ENCODE results near the gene RPTOR. TPM values are rescaled to one million over a fixed set of nuclear protein-coding genes. Genes with fewer than 3 reads are reported as not detected.

The RPTOR gene
- total and polyA plus RNA-seq, 3 experiments from 2014 or later: 7.9 to 69.4 (median 63.9) TPM

DNA sequence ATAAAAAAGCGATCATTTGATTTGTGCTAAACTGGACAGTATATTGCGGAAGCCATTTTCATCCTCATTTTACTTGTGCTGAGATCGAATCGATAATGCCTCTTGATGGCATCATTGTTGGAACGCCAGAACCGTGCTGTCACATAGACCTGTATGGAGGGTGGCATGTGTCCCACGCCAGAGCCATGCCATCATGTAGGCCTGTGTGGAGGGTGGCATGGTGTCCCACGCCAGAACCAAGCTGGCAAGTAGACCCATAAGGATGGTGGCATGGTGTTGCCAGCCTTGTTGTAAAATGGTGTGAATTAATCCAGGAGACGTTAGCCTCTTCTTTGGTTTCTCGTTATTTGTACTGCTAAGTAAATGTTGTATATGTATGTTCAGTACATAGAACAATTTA is 224.3 kb downstream of the RPTOR start:
- Histone ChIP-seq H3K4me3 (ENCODE audit: low read length) (no peak overlapping the region), H3K9me3 (ENCODE audit: low read length) (no peaks in the 10 kb centered on the region), H3K4me1 (ENCODE audit: insufficient read depth, low read length) (peaks cover 36% of the 10 kb centered on the region), H3K27me3 (ENCODE audit: insufficient read depth, low read length, poor library complexity, severe bottlenecking) (no peaks in the 10 kb centered on the region), H3K36me3 (ENCODE audit: insufficient read depth, low read length) (no peaks in the 10 kb centered on the region), H3K27ac (ENCODE audit: low read depth, low read length) (no peak overlapping the region)
- H3K27ac Mint-ChIP-seq: no peak overlapping the region
- H3K9me3 Mint-ChIP-seq: no peaks in the 10 kb centered on the region
- H3K4me3 Mint-ChIP-seq: no peak overlapping the region
- ChIA-PET POLR2A (no interaction called here), CTCF (no interaction called here)
- H3K36me3 Mint-ChIP-seq: peaks cover 5 to 27% (median 12%) of the 10 kb centered on the region in 3 donors
- DNase-seq: no peak
- H3K4me1 Mint-ChIP-seq: peaks cover 36 to 49% (median 36%) of the 10 kb centered on the region in 3 donors
- peaks cover 0 to 2% of the 10 kb centered on the region in 2 donors for H3K27me3 Mint-ChIP-seq

DNA sequence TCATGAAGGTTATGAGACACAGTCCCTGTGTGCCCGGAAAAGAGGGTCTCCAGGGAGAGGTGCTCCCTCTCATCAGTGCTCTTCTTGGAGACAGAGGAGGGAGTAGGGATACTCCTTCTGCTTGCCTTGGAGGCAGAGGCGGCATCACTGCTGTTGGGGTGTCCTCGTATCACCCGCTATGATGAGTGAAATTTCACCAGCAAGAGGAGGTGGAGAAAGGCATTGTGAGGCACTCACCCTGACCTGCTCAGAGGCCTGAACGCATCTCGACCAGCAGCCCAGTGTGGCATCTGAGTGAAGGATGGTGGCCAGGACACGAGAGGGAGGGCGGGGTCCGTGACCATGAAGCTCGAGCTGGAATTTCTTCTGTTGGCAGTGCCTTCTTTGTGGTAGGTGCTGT is 224.9 kb downstream of the RPTOR start:
- Histone ChIP-seq H3K4me1 (ENCODE audit: insufficient read depth, low read length) (peaks cover 42% of the 10 kb centered on the region), H3K9me3 (ENCODE audit: low read length) (no peaks in the 10 kb centered on the region), H3K27ac (ENCODE audit: low read depth, low read length) (no peak overlapping the region), H3K36me3 (ENCODE audit: insufficient read depth, low read length) (no peaks in the 10 kb centered on the region), H3K27me3 (ENCODE audit: insufficient read depth, low read length, poor library complexity, severe bottlenecking) (no peaks in the 10 kb centered on the region), H3K4me3 (ENCODE audit: low read length) (no peak overlapping the region)
- Mint-ChIP-seq H3K4me1 (peaks cover 36 to 55% (median 41%) of the 10 kb centered on the region in 3 donors), H3K36me3 (peaks cover 5 to 32% (median 12%) of the 10 kb centered on the region in 3 donors), H3K27me3 (peaks cover 0 to 2% of the 10 kb centered on the region in 2 donors), H3K9me3 (no peaks in the 10 kb centered on the region), H3K4me3 (no peak overlapping the region), H3K27ac (no peak overlapping the region)
- ChIA-PET CTCF (no interaction called here), POLR2A (no interaction called here)
- no peak for DNase-seq

DNA sequence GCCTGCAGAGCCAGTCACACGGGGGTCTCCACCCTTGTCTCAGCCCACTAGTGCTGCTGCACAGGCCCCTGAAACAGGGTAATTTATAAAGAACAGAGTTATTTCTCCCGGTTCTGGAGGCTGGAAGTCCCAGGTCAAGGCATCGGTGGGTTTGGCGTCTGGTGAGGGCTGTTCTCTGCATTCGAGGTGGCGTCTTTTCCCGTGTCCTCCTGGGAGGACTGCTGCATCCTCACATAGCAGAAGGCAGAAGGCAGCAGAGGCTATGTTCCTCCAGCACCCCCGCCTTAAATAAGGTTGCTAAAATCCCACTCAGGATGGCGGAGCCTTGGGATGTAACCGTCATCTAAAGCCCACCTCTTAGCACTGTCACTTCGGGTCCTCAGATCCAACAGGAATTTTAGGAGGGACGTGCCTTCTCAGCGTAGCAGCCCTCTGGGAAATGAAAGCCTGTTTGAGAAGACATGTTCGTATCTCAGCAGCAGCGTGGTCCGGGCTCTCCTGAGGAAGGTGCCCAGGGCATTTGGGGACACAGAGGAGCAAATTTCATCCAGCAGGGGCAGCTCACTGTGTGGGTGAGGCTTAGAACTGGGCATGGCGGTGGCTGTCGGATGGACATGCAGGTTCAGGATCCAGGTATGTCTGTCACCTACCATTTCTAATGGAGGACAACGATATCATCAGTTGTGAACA is 225.4 kb downstream of the RPTOR start:
- H3K9me3 Mint-ChIP-seq: no peaks in the 10 kb centered on the region
- H3K4me1 Mint-ChIP-seq: peaks cover 35 to 55% (median 41%) of the 10 kb centered on the region in 3 donors
- POLR2A ChIA-PET: no interaction called here
- CTCF ChIA-PET: no interaction called here
- H3K36me3 Mint-ChIP-seq: peaks cover 6 to 35% (median 12%) of the 10 kb centered on the region in 3 donors
- peaks cover 0 to 2% of the 10 kb centered on the region in 2 donors for H3K27me3 Mint-ChIP-seq
- no peak overlapping the region for H3K27ac ChIP-seq (ENCODE audit: low read depth, low read length)
- DNase-seq: no peak
- peaks cover 44% of the 10 kb centered on the region for H3K4me1 ChIP-seq (ENCODE audit: insufficient read depth, low read length)
- no peaks in the 10 kb centered on the region for H3K36me3 ChIP-seq (ENCODE audit: insufficient read depth, low read length)
- no peak overlapping the region for H3K27ac Mint-ChIP-seq
- H3K4me3 Mint-ChIP-seq: no peak overlapping the region
- H3K4me3 ChIP-seq (ENCODE audit: low read length): no peak overlapping the region
- H3K27me3 ChIP-seq (ENCODE audit: insufficient read depth, low read length, poor library complexity, severe bottlenecking): no peaks in the 10 kb centered on the region
- H3K9me3 ChIP-seq (ENCODE audit: low read length): no peaks in the 10 kb centered on the region

DNA sequence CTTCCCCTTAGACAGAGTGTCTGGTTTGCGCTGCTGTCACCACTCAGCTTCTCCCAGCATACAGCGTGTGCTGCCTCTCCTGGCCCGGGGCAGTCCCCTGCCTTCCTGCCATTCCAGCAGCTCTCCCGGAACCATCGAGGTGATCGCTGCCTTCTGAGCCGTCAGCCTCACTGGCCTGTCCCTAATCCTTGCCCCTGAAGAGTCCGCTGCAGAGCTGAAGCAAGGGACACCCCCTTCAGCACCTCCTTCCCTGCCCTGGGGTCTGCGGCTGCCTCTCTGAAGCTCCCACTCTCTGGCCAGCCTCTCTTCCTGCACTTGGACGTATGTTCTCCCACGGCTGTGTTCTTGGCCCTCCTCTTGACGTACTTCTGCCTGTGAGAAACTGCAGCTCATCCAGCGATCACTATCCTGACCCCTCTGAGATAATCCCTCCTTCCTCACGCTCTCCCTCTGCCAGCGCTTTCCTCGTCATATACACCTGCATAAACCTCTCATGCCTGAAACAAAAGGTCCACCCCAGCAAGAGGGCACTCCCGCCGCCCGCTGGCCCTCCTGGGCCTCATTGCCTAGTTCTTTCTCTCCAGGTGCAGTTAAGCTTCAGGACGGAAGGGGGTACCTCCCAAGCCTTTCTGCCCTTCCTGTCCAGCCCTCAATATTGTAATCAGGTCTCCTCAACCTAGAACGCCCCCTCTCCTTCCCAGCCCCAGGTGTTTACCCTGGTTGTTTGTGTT is 226.4 kb downstream of the RPTOR start:
- ChIA-PET POLR2A (no interaction called here), CTCF (no interaction called here)
- peak overlapping the region in 5 of 8 donors; percentile 43 to 81 (median 46) for H3K27ac Mint-ChIP-seq
- H3K27me3 ChIP-seq (ENCODE audit: insufficient read depth, low read length, poor library complexity, severe bottlenecking): no peaks in the 10 kb centered on the region
- H3K4me1 Mint-ChIP-seq: peaks cover 30 to 53% (median 41%) of the 10 kb centered on the region in 3 donors
- no peaks in the 10 kb centered on the region for H3K36me3 ChIP-seq (ENCODE audit: insufficient read depth, low read length)
- no peak for DNase-seq
- H3K4me3 Mint-ChIP-seq: no peak overlapping the region
- H3K4me3 ChIP-seq (ENCODE audit: low read length): no peak overlapping the region
- peaks cover 0 to 2% of the 10 kb centered on the region in 2 donors for H3K27me3 Mint-ChIP-seq
- peaks cover 10 to 38% (median 12%) of the 10 kb centered on the region in 3 donors for H3K36me3 Mint-ChIP-seq
- peaks cover 41% of the 10 kb centered on the region for H3K4me1 ChIP-seq (ENCODE audit: insufficient read depth, low read length)
- H3K9me3 ChIP-seq (ENCODE audit: low read length): no peaks in the 10 kb centered on the region
- H3K9me3 Mint-ChIP-seq: no peaks in the 10 kb centered on the region
- H3K27ac ChIP-seq (ENCODE audit: low read depth, low read length): no peak overlapping the region

DNA sequence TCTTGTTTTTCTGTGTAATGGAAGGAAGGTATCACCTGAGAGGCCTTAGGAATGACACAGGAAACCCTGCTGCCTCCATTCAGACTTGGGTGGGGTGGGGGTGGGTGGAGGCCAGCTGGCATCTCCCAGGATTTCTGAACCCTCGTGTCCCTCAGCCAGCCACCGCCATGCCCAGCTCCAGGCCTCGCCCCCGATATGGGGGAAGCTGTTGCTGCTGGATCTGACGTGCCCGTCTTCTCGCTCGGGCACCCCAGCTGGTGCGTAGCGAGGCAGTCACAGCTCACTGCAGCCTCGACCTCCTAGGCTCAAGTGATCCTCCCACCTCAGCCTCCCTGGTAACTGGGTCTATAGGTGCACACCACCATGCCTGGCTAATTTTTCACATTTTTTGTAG is 227.0 kb downstream of the RPTOR start:
- Mint-ChIP-seq H3K27me3 (peaks cover 0 to 2% of the 10 kb centered on the region in 2 donors), H3K4me1 (peaks cover 26 to 50% (median 39%) of the 10 kb centered on the region in 3 donors), H3K36me3 (peaks cover 10 to 40% (median 13%) of the 10 kb centered on the region in 3 donors), H3K9me3 (no peaks in the 10 kb centered on the region), H3K27ac (no peak overlapping the region), H3K4me3 (no peak overlapping the region)
- Histone ChIP-seq H3K4me1 (ENCODE audit: insufficient read depth, low read length) (peaks cover 35% of the 10 kb centered on the region), H3K4me3 (ENCODE audit: low read length) (no peak overlapping the region), H3K36me3 (ENCODE audit: insufficient read depth, low read length) (no peaks in the 10 kb centered on the region), H3K27me3 (ENCODE audit: insufficient read depth, low read length, poor library complexity, severe bottlenecking) (no peaks in the 10 kb centered on the region), H3K9me3 (ENCODE audit: low read length) (no peaks in the 10 kb centered on the region), H3K27ac (ENCODE audit: low read depth, low read length) (no peak overlapping the region)
- DNase-seq: no peak
- POLR2A ChIA-PET: no interaction called here
- CTCF ChIA-PET: no interaction called here

DNA sequence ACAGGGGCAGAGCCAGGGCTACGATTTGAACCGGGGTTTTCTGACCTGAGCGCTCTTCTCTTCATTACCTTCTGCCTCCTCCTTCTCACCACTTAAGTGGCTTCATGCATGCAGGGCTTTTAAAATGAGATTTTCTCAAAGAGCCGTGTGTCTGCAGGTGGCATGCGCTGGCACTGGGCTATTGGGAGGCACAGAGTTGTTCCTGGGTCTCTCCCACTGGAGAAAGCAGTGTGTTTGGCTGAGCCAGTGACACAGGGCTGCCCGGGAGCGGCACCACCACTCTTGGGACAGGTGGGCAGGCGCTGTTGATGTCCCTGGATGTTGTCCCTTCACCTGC is 228.2 kb downstream of the RPTOR start:
- Histone ChIP-seq H3K36me3 (ENCODE audit: insufficient read depth, low read length) (no peaks in the 10 kb centered on the region), H3K4me1 (ENCODE audit: insufficient read depth, low read length) (peaks cover 35% of the 10 kb centered on the region), H3K9me3 (ENCODE audit: low read length) (no peaks in the 10 kb centered on the region), H3K27ac (ENCODE audit: low read depth, low read length) (no peak overlapping the region), H3K27me3 (ENCODE audit: insufficient read depth, low read length, poor library complexity, severe bottlenecking) (no peaks in the 10 kb centered on the region), H3K4me3 (ENCODE audit: low read length) (no peak overlapping the region)
- H3K4me3 Mint-ChIP-seq: no peak overlapping the region
- peak overlapping the region in 2 of 8 donors; percentile 17 to 38 for H3K27ac Mint-ChIP-seq
- ChIA-PET CTCF (no interaction called here), POLR2A (no interaction called here)
- H3K27me3 Mint-ChIP-seq: peaks cover 0 to 2% of the 10 kb centered on the region in 2 donors
- H3K9me3 Mint-ChIP-seq: no peaks in the 10 kb centered on the region
- DNase-seq: no peak
- H3K4me1 Mint-ChIP-seq: peaks cover 23 to 51% (median 38%) of the 10 kb centered on the region in 3 donors
- H3K36me3 Mint-ChIP-seq: peaks cover 16 to 52% (median 24%) of the 10 kb centered on the region in 3 donors

DNA sequence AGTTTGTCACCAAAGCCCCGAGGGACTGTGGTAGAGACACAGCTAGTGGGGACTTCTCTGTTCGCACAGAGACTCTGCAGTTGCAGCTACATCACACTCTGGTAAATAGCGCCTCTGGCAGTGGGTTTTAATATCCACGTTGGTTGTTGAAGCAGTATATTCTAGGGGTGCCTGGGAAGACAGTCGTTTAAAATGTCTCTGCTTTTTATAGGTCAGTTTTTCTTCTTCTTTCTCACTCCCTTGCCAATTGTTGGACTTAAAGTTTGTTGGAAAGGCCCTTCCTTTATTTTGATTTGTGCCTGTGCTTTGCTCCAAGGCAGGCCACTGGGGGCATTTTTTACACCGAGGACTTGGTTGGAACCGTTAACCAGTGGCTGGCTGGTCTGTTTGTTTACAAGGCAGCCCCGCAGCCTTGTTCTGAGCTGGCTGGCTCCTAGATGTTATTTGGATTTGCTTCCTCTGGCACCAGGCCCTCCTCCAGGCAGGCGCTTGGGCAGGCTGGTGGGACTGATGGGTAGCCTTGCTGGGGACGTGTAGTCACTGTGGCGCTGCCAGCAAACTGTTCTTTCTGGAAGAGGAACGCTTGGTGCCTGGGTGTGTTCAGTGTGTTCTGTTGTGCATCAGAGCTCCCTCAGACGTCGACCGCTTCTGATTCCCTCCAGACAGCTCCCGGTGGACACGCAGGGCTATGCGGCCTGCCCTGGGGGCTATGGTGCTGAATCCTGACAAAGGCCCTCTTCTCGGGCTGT is 228.8 kb downstream of the RPTOR start:
- H3K27ac Mint-ChIP-seq: peak overlapping the region in 3 of 8 donors; percentile 17 to 66 (median 63)
- DNase-seq: no peak
- no peaks in the 10 kb centered on the region for H3K9me3 ChIP-seq (ENCODE audit: low read length)
- peaks cover 16 to 58% (median 29%) of the 10 kb centered on the region in 3 donors for H3K36me3 Mint-ChIP-seq
- H3K4me3 ChIP-seq (ENCODE audit: low read length): no peak overlapping the region
- H3K4me1 Mint-ChIP-seq: peaks cover 23 to 50% (median 37%) of the 10 kb centered on the region in 3 donors
- no peak overlapping the region for H3K27ac ChIP-seq (ENCODE audit: low read depth, low read length)
- H3K9me3 Mint-ChIP-seq: no peaks in the 10 kb centered on the region
- peaks cover 0 to 2% of the 10 kb centered on the region in 2 donors for H3K27me3 Mint-ChIP-seq
- no peaks in the 10 kb centered on the region for H3K27me3 ChIP-seq (ENCODE audit: insufficient read depth, low read length, poor library complexity, severe bottlenecking)
- no peak overlapping the region for H3K4me3 Mint-ChIP-seq
- H3K36me3 ChIP-seq (ENCODE audit: insufficient read depth, low read length): no peaks in the 10 kb centered on the region
- peaks cover 35% of the 10 kb centered on the region for H3K4me1 ChIP-seq (ENCODE audit: insufficient read depth, low read length)
- ChIA-PET POLR2A (no interaction called here), CTCF (no interaction called here)

DNA sequence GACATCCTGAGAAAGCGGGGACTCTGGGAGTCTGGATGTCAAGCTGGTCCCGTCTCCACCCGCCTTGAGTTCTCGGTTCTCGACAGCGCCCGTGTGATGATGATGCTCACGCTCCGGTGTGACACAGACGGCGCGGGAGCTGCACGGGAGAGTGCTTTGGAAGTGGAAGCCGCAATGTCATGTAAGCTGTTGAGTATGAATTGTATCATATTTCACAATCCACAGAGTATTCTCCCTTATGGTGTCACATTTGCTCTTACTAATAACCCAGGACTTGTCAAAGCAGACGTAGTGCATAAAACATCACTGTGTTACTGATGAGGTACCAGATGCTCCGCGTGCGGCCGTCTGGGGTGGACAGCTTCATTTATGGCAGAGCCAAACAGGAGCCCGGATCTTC is 229.5 kb downstream of the RPTOR start:
- H3K36me3 ChIP-seq (ENCODE audit: insufficient read depth, low read length): no peaks in the 10 kb centered on the region
- no peak for DNase-seq
- H3K4me3 Mint-ChIP-seq: peak overlapping the region in 3 of 7 donors; percentile 69 to 74 (median 69)
- peaks cover 0 to 2% of the 10 kb centered on the region in 2 donors for H3K27me3 Mint-ChIP-seq
- no peak overlapping the region for H3K4me3 ChIP-seq (ENCODE audit: low read length)
- no peaks in the 10 kb centered on the region for H3K27me3 ChIP-seq (ENCODE audit: insufficient read depth, low read length, poor library complexity, severe bottlenecking)
- H3K27ac ChIP-seq (ENCODE audit: low read depth, low read length): no peak overlapping the region
- peak overlapping the region in 4 of 8 donors; percentile 37 to 92 (median 81) for H3K27ac Mint-ChIP-seq
- peaks cover 35% of the 10 kb centered on the region for H3K4me1 ChIP-seq (ENCODE audit: insufficient read depth, low read length)
- H3K36me3 Mint-ChIP-seq: peaks cover 16 to 58% (median 29%) of the 10 kb centered on the region in 3 donors
- ChIA-PET POLR2A (interaction anchor here (0.9 kb wide), 1 partner anchor 9 kb away, joined by 4 read pairs; no protein-coding TSS in a partner anchor), CTCF (interaction anchor here (1.2 kb wide), 1 partner anchor 9 kb away, joined by 4 read pairs; no protein-coding TSS in a partner anchor)
- H3K9me3 Mint-ChIP-seq: no peaks in the 10 kb centered on the region
- H3K4me1 Mint-ChIP-seq: peaks cover 19 to 47% (median 33%) of the 10 kb centered on the region in 3 donors
- no peaks in the 10 kb centered on the region for H3K9me3 ChIP-seq (ENCODE audit: low read length)

Measured in CD8-positive, alpha-beta memory T cell (primary cell).